ENCODE measurements around the gene RPS23. TPM values are rescaled to one million over a fixed set of nuclear protein-coding genes. Genes with fewer than 3 reads are reported as not detected.
A peak's percentile ranks its signal among the peaks of the same experiment; 100 is the strongest.

RPS23 gene
- total RNA-seq, 4 donors from 2014 or later, result 1,761 to 4,479 (median 3,421) TPM

GRCh38 chr5:82319651-82320376 lies 41.7 kb upstream of the RPS23 start:
- Histone ChIP-seq H3K4me1 (no peaks in the 10 kb centered on the region), H3K36me3 (no peaks in the 10 kb centered on the region), H3K4me3 (no peak overlapping the region), H3K9me3 (no peaks in the 10 kb centered on the region), H3K27ac (no peak overlapping the region), H3K27me3 (no peaks in the 10 kb centered on the region)
- no peak for DNase-seq (ENCODE audit: low spot score in 2 of 2)
- WGBS, result 68% methylated on average over 5 of the region's 5 CpGs
- TF ChIP-seq EP300 (IDR thresholded peaks at IDR 0.05), result no peak
- TF ChIP-seq CTCF (IDR thresholded peaks at IDR 0.05), result no peak
- no peak for TF ChIP-seq POLR2AphosphoS5 (IDR thresholded peaks at IDR 0.05)
- no peak for TF ChIP-seq POLR2A (IDR thresholded peaks at IDR 0.05)

GRCh38 chr5:82319192-82319591 lies 41.0 kb upstream of the RPS23 start:
- no peaks in the 10 kb centered on the region for H3K9me3 ChIP-seq
- no peak for TF ChIP-seq CTCF (IDR thresholded peaks at IDR 0.05)
- no peak for TF ChIP-seq POLR2A (IDR thresholded peaks at IDR 0.05)
- TF ChIP-seq EP300 (IDR thresholded peaks at IDR 0.05), result no peak
- TF ChIP-seq POLR2AphosphoS5 (IDR thresholded peaks at IDR 0.05), result no peak
- H3K4me1 ChIP-seq, result no peaks in the 10 kb centered on the region
- DNase-seq (ENCODE audit: low spot score in 2 of 2), result no peak
- H3K27me3 ChIP-seq, result no peaks in the 10 kb centered on the region
- H3K36me3 ChIP-seq, result no peaks in the 10 kb centered on the region
- H3K4me3 ChIP-seq, result no peak overlapping the region
- no peak overlapping the region for H3K27ac ChIP-seq
- WGBS, result 74% methylated on average over 2 of the region's 2 CpGs

GRCh38 chr5:82314964-82315758 lies 37.0 kb upstream of the RPS23 start:
- TF ChIP-seq EP300 (IDR thresholded peaks at IDR 0.05) (no peak), POLR2A (IDR thresholded peaks at IDR 0.05) (no peak), POLR2AphosphoS5 (IDR thresholded peaks at IDR 0.05) (no peak), CTCF (IDR thresholded peaks at IDR 0.05) (no peak)
- H3K36me3 ChIP-seq, result peaks cover 4% of the 10 kb centered on the region
- H3K9me3 ChIP-seq, result no peaks in the 10 kb centered on the region
- no peak overlapping the region for H3K4me3 ChIP-seq
- no peaks in the 10 kb centered on the region for H3K27me3 ChIP-seq
- H3K4me1 ChIP-seq, result no peaks in the 10 kb centered on the region
- H3K27ac ChIP-seq, result no peak overlapping the region
- no peak for DNase-seq (ENCODE audit: low spot score in 2 of 2)
- 54% methylated on average over 4 of the region's 4 CpGs for WGBS

- Histone ChIP-seq H3K36me3 (peaks cover 8% of the 10 kb centered on the region), H3K27ac (no peak overlapping the region), H3K4me1 (no peaks in the 10 kb centered on the region), H3K27me3 (no peaks in the 10 kb centered on the region), H3K4me3 (no peak overlapping the region), H3K9me3 (no peaks in the 10 kb centered on the region)
- 43% methylated on average over 5 of the region's 5 CpGs for WGBS
- TF ChIP-seq POLR2A (IDR thresholded peaks at IDR 0.05), result no peak
- DNase-seq (ENCODE audit: low spot score in 2 of 2), result no peak
Observed at GRCh38 chr5:82313016-82313415, 34.9 kb upstream of the RPS23 start.

GRCh38 chr5:82312373-82312856 lies 34.3 kb upstream of the RPS23 start:
- 52% methylated on average over 17 of the region's 17 CpGs for WGBS
- Histone ChIP-seq H3K4me3 (no peak overlapping the region), H3K27ac (no peak overlapping the region), H3K27me3 (no peaks in the 10 kb centered on the region), H3K36me3 (peaks cover 8% of the 10 kb centered on the region), H3K9me3 (no peaks in the 10 kb centered on the region), H3K4me1 (no peaks in the 10 kb centered on the region)
- DNase-seq (ENCODE audit: low spot score in 2 of 2), result peak in 1 of 2 donors; percentile 82
- peak; percentile 63 to 66 for TF ChIP-seq CTCF (IDR thresholded peaks at IDR 0.05)
- TF ChIP-seq POLR2AphosphoS5 (IDR thresholded peaks at IDR 0.05), result no peak
